AG04450 (cell line): ENCODE results near the gene MAGEF1. TPM values are rescaled to one million over a fixed set of nuclear protein-coding genes. Genes with fewer than 3 reads are reported as not detected.

Experiments
- CTCF ChIA-PET: fragments of 300-600, 350-600 bp; formaldehyde crosslinking; extraction: SDS; loops from one replicate; lab custom pipeline; 2022; ENCODE audit warnings: antibody characterized with exemption, inconsistent platforms; lab: Charles Lee
- POLR2A ChIA-PET: fragments of 350-600 bp; formaldehyde crosslinking; extraction: SDS; loops from one replicate; lab custom pipeline; 2021; ENCODE audit warnings: antibody characterized with exemption, inconsistent platforms; lab: Yijun Ruan, JAX
- DNase-seq: peaks from one replicate; pipeline ENCODE4 v3.0.0-alpha.2; 2011; ENCODE audit warnings: low read depth, low spot score
- H3K27ac ChIP-seq: one replicate; pipeline ENCODE4 v1.5.1; 2012; ENCODE audit warnings: low read depth, low read length, control low read depth
- H3K27me3 ChIP-seq: one replicate; pipeline ENCODE4 v1.6.0; 2012; ENCODE audit warnings: low read length; ENCODE audit not compliant: control insufficient read depth, insufficient read depth
- H3K4me3 ChIP-seq: 2 replicates; pipeline ENCODE4 v1.5.1; 2011; ENCODE audit warnings: mild to moderate bottlenecking, low read depth, low read length, control low read depth
- H3K9me3 ChIP-seq: 2 replicates; pipeline ENCODE4 v1.5.1; 2012; ENCODE audit warnings: low read length; ENCODE audit not compliant: control insufficient read depth, insufficient read depth
- CTCF ChIP-seq: IDR thresholded peaks from 2 replicates; pipeline ENCODE4 v1.5.1; 2011; ENCODE audit warnings: low read depth, low read length, control low read depth, inconsistent platforms
- polyA plus RNA-seq: library from polyadenylated mRNA; depleted of rRNA; stranded (reverse); fragments of >200 nt; gene quantifications from 2 replicates; pipeline ENCODE4 v1.2.3, GENCODE V29; 2011

MAGEF1 gene
- polyA plus RNA-seq, 1 experiment: 23.4 TPM

DNA sequence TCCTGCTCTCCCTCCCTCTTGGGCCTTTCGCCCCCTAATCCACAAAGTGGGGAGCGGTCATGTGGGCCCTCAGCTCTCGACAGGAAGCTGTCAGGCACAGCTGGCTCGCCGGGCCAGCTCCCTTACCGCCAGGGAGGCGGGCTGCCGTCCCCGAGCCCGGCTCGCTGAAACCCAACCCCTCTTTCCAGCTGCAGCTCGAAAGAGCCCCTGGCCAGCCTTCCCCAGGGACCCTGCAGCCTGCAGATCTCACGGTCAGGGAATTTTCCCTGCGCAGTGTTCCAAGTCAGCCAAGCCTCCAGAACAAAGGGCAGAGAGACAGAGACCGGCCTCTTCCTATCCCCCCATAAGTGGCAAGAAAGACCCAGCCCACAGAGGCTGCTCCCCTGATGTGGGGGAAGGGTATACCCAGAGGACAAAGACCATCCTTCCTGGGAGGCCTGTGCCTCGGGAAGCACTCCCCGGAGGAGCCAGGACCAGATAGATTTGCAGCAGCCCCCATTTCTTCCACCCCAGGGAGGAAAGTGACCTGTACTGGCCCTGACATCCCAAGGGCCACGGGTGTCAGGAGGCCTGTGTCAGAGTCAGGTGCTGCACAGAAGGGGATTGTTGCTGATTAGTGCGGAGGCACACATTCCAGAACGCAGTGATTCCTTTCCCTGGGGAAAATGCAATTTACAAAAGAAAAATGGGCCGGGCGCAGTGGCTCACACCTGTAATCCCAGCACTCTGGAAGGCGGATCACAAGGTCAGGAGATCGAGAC is 32.6 kb downstream of the MAGEF1 start:
- ChIA-PET CTCF (no interaction called here), POLR2A (interaction anchor here (0.7 kb wide), 1 partner anchor 110 kb away, joined by 8 read pairs; no protein-coding TSS in a partner anchor)
- no peak overlapping the region for H3K4me3 ChIP-seq
- DNase-seq: no peak
- peaks cover 5% of the 10 kb centered on the region for H3K9me3 ChIP-seq
- TF ChIP-seq CTCF: no peak
- H3K27me3 ChIP-seq: peaks cover 29% of the 10 kb centered on the region
- no peak overlapping the region for H3K27ac ChIP-seq

- ChIA-PET POLR2A (interaction anchor here (0.9 kb wide), 1 partner anchor 10 kb away, joined by 3 read pairs; no protein-coding TSS in a partner anchor), CTCF (no interaction called here)
- Histone ChIP-seq H3K27me3 (peaks cover 28% of the 10 kb centered on the region), H3K4me3 (no peak overlapping the region), H3K27ac (no peak overlapping the region), H3K9me3 (no peaks in the 10 kb centered on the region; the same call in 1 of the 2 replicates)
- DNase-seq: no peak
- no peak for TF ChIP-seq CTCF
Measured at GRCh38 chr3:184678317-184679055, 33.4 kb downstream of the MAGEF1 start.

GRCh38 chr3:184677344-184678316 is 34.2 kb downstream of the MAGEF1 start:
- Histone ChIP-seq H3K9me3 (no peaks in the 10 kb centered on the region; the same call in 1 of the 2 replicates), H3K27me3 (peaks cover 36% of the 10 kb centered on the region), H3K4me3 (no peak overlapping the region), H3K27ac (no peak overlapping the region)
- no peak for DNase-seq
- ChIA-PET CTCF (no interaction called here), POLR2A (interaction anchor here (0.9 kb wide), 1 partner anchor 11 kb away, joined by 3 read pairs; no protein-coding TSS in a partner anchor)
- no peak for TF ChIP-seq CTCF

DNA sequence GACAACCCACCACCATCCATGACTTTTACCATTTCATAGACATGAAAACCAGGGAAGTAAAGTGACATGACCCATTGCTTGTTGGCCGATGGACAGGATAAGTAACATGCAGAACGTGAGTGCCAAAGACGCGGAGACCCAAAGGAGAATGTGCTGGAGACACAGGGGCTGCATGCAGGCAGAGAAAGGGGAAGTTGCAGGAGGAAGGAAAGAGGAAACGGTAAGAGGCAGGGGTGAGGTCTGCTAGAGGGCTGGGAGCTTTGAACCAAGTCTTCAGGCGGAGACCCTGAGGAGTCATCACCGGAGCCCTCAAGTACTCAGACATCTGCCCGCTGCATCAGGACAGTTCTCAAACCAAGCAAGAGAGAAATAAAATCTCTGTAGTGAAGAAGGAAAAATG is 34.9 kb downstream of the MAGEF1 start:
- no peak overlapping the region for H3K4me3 ChIP-seq
- DNase-seq: no peak
- H3K27me3 ChIP-seq: peaks cover 43% of the 10 kb centered on the region
- no peaks in the 10 kb centered on the region; the same call in 1 of the 2 replicates for H3K9me3 ChIP-seq
- POLR2A ChIA-PET: no interaction called here
- TF ChIP-seq CTCF: no peak
- CTCF ChIA-PET: no interaction called here
- no peak overlapping the region for H3K27ac ChIP-seq
